A549 treated with RU486 at 1 μM for 4 hours (cell line): ENCODE measurements around the gene GNPNAT1. TPM values are rescaled to one million over a fixed set of nuclear protein-coding genes. Genes with fewer than 3 reads are reported as not detected.

Experiments used
- total RNA-seq: library from RNA; stranded (reverse); fragments of 200-300 nt; extraction: Qiagen RNA extraction; gene quantifications from 5 replicates; pipeline ENCODE4 v1.2.3, GENCODE V29; 2022; ENCODE audit warnings: low read depth

Gene GNPNAT1
- 26.1 to 48.2 TPM (median 45.3 TPM) in 5 replicates for total RNA-seq

DNA sequence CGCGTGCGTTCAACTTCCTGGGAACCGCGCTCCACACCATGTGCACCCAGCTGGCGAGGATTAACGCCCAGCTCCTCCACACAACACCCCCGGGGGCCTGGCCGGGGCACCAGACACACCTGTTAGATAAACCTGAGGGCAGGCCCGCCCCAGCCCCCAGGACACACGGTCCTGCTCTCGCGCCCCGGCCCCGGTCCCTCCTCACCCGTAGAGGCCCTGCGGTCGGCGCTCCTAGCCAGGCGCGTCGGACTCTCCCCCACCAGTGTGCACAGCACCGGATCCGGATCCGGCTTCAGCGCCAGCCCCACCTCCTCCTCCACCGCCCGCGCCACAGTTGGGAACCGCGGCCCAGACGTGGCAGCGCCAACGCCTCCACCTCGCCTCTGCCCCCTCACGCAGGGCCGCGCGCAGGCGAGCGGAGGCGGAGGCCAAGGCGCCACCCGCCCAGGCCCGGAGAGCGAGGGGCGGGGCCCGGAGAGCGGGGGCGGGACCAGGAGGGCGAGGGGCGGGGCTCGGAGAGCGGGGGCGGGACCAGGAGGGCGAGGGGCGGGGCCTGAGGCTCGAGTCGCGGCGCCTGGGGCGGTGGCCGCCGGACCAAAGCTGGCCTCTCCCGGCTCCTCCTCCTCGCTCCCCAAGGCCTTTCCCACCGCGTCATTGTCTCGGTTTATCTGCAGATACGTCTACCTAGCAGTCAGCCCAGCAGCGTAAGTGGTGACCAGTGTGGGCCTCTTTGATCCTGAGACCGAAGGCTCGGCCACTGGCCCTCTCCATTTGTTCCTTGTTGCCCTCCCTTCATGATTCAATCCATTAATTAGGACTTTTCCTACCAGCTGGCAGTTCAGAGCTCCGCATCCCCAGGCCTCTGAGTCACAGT is at the start of gene GNPNAT1:
GNPNAT1 (minus strand) TSS at position 385 of the 874 bp plus-strand sequence. CDS start 6,957 bp downstream, outside the sequence.

DNA sequence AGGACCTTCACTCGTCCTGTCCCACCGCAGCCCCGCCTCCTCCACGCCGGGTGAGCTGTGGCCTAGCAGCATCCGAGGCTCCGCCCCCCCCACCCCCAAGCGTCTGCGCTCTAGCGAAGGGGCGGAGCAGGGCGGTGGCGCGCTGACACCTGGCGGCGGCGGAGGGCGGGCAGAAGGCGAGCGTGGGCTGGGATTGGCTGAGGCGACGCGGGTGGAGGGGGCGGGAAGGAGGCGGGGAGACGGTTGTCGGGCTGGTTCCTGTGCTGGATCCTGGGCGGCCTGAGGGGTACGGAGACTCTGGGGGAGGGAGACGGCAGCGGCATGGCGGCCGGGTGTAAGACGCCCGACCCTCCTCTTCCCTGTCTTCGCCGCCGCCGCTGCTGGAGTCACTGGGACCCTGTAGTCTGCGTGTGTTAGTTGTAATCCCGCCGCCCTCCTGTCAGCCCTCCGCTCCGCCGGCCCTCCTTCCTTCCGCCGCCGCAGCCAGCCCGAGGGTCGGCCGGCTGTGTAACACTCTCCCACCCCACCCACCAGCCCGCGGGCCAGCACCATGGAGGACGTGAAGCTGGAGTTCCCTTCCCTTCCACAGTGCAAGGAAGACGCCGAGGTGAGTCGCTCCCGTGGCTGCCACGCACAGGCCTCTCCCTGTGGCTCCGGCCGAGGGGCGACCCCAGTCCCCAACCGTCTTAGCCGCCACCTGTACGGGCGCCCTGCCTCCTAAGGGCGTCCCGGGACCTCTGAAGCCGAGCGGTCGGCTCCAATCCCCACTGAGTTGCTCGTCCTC is 61.3 kb downstream of the GNPNAT1 start, which contains the start of gene STYX:
STYX (plus strand) TSS at position 242 of the 784 bp plus-strand sequence; CDS start at position 551, 309 bp downstream.

Other genes starting within 250 kb of the GNPNAT1 start
- 0.21 to 1.5 TPM (median 1.2 TPM) in 5 replicates for gene TXNDC16, start 239.1 kb downstream of the GNPNAT1 start, total RNA-seq
- 0.07 to 0.36 TPM (median 0.10 TPM) in 5 replicates for gene GPR137C, start 238.8 kb downstream of the GNPNAT1 start, total RNA-seq
- 45.2 to 58.4 TPM (median 55.1 TPM) in 5 replicates for gene ERO1A, start 96.0 kb downstream of the GNPNAT1 start, total RNA-seq
- 76.5 to 110 TPM (median 87.1 TPM) in 5 replicates for gene PSMC6, start 84.4 kb downstream of the GNPNAT1 start, total RNA-seq
- 2.4 to 6.1 TPM (median 5.1 TPM) in 5 replicates for gene STYX, start 61.4 kb downstream of the GNPNAT1 start, total RNA-seq
- gene FERMT2, start 159.4 kb upstream of the GNPNAT1 start, total RNA-seq: 24.6 to 44.4 TPM (median 38.4 TPM) in 5 replicates